Fibroblast of the conjunctiva (primary cell): ENCODE measurements around the gene MOV10L1.

ENCODE experiments used
- DNase-seq: peaks from one replicate; pipeline ENCODE4 v3.0.0-alpha.2; 2010; ENCODE audit warnings: low read depth

Gene MOV10L1

DNA sequence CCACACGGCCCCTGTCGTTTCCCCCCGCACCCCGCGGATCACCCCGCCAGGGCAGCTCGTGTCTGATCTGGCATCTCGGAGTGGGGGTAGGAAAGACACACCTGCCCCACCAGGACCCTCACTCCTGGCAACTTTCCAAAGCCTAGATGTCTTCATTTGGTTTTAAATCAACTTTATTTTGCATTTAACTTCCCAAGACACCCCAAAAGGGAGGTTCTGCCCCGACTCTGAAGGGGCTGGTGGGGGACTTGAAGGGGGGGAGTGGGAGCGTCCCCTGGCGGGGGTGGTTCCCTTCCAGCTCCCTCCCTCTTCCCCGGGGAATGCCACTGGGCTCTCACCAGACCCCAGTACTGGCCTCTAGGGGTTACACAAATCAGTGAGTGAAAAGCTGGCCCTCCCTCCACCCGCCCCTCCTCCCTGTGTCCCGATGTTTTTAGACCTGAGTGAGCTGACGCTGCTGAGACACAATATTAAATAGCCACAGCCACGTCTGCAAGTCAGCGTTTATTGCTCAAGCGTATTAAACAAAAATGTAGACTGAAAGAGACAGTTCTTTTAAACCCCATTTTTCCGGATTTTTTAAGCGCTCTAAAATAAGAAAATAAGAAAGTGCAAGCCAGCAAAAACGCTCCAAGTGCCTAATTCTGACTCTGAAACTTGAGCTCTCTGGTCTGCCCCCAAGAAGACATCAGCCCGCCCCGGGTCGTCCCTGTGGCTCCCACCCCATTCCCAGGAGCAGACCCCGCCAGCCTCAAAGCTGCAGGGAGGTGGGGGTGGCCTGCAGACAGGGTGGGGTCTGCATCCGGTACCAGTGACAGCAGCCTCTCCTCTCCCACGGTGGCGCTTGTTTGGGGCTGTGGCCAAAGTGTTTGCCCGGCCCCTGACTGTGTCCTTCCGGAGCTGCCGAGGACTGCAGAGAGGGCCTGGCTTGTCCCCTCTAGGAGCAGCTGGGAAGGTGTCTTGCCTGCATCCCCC lies 30.6 kb upstream of the MOV10L1 start:
- DNase-seq = no peak

DNA sequence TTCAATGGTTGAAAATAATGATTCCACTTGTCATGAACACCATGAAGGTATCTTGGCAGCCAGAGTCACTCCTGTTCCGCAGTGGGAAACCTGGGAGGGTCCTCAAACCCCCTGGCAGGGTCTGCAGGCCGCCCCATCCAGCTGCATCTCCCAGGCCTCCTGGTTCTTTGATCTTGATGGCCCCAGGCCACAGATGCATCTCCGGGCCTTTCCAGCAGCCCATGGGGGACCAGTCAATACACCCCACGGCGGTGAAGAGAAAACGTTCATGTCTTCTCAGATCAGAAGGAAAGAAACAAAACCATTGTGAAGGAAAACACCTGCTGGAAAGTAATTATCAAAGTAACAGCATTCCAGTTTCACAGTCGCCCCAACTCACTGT lies 29.9 kb upstream of the MOV10L1 start:
- no peak for DNase-seq

DNA sequence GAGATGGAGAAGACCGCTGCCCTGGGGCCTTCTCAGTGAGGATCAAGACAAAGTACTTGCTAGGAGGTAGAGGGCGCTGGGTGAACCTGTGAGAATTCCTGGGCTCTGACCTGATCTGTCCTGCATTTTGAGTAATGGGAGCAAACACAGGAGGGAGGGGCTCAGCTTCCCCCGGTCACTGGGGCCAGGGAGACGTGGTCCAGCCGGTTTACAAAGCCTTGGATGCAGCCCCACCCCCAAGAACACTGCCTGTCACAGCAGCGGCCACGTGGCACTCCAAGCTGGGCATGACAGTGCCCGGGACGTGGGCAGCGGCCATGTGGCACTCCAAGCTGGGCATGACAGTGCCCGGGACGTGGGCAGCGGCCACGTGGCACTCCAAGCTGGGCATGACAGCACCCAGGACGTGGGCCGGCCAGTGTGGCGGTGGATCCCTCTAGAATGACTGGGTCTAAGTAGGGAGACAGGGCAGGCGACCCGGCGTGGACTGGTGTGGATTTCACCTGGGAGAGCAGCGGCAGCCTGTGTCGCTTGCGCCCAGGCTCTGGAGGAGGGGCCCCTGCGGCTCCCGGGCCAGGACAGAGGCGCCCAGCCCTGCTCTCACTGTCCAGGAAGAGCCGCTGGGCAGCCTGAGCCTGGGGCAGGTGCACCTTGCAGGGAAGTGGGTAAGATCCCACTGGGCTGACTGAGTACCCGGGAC lies 29.2 kb upstream of the MOV10L1 start:
- DNase-seq = no peak

DNA sequence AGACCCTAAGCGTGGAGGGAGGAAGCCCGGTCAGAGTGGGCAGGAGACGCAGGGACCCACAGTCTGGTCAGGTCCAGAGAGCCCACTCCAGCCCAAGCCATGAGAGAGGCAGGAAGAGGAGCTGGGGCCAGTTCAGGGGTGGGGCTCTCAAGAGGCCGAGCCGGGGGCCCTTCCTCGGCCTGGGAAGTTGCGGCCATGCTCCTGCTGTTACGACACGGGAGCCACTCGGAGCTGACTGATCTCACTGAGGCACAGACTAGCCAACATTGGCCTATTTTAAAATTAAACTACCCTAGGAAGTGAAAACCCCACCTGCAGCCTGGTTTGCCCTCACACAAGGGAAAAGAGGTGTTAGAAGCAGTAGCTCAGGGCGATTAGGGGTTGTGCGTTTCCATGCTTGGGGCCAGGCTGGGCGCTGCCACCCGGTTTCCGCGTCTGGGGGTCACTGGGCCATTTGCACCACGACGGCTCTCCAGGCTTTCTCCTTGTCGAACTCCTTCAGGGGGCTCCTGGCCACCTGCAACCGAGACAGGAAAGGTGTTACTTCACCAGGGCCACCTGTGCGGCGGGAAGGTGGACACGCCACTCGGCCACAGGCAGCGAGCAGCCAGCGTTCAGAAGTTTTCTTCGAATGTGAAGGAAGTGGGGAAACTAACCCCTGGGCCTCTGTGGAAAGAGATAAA lies 28.5 kb upstream of the MOV10L1 start:
- DNase-seq = no peak

DNA sequence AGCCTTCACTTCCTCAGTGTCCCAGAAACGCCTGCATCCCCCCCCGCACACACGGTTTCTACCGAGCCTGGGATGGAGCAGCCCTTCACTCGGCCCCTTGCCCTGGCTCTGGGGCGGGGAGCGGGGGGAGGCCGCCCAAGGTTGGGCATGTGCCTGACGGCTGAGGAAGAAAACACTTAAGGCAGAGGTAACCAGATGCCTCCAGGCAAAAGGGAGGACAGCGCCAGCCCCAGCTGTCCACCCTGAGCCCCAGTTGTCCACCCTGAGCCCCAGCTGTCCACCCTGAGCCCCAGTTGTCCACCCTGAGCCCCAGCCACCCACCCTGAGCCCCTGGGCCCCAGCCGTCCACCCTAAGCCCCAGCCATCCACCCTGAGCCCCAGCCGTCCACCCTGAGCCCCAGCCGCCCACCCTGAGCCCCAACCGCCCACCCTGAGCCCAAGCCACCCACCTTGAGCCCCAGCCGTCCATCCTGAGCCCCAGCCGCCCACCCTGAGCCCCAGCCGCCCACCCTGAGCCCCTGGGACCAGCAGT lies 27.9 kb upstream of the MOV10L1 start:
- DNase-seq = no peak

DNA sequence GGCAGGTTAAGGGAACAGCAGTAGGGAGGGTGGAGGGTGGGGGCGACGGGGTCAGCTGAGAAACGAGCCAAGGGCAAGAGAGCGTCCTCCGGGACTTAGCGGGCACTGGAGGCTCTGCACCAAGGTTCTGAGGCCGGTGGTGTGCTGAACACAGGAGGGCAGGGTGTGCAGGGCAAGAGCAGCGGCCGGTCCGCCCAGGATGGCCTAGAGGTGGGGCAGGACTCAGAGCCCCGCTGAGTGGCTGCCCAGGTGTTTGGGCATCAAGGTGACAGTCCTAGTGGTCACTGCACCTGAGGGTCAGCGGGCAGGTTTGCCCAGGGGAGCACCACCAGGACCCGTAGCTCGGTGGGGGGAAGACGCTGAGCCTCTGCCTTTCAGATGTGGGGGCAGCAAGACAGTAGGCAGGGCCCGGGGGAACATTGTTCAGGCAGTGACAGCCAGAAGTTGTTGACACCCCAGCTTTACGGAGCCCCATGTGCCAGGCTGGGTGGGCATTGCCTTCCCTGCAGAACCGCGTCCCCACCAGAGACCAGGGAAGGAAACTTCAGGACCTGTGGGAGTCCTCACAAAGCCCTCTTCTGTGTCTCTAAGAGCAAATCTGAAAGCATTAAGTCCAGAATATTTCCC lies 27.2 kb upstream of the MOV10L1 start:
- no peak for DNase-seq

DNA sequence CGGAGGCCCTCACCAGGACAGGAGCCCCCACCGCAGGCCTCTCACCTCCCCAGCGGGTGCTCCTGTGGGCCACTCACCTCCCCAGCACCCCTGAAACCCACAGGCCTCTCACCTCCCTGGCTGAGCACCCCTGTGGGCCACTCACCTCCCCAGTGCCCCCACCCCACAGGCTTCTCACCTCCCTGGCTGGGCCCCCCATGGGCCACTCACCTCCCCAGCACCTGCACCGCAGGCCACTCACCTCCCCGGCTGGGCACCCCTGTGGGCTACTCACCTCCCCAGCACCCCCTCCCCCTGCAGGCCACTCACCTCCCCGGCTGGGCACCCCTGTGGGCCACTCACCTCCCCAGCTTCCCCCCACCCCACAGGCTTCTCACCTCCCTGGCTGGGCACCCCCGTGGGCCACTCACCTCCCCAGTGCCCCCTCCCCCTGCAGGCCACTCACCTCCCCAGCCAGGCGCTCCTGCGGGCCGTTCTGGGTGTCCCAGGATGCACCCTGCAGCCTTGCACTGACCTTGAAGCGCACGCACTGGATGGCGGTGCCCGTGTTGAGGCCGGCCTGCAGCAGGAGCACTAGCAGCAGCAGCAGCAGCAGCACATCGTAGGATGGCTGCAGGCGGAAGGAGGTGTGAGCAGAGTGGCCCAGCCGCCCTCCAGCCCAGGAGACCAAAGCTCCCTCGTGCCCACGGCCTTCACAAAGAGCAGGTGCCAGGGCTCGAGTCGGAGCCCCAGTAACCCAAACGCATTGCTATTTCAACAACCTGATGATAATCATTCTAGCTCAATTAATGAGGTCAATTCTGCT lies 26.0 kb upstream of the MOV10L1 start:
- no peak for DNase-seq

DNA sequence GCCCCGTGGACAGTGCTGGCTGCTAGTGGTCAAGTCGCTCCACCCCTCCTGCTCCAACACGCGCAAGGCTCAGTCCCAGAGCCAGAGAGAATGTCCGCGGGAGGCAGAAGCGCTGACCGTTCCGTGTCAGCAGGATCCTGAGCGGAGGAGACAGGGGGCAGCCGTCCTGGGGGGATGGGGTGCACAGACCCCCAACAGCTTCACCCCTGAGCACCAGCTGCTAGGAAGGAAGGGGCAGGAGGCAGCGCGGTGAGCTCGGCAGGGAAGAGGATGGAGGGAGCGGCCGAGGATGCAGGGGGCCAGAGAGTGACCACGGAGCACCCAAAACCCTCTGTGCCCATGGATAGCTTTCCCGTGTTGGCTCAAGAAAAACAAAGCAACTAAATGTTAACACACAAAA lies 25.4 kb upstream of the MOV10L1 start:
- no peak for DNase-seq

DNA sequence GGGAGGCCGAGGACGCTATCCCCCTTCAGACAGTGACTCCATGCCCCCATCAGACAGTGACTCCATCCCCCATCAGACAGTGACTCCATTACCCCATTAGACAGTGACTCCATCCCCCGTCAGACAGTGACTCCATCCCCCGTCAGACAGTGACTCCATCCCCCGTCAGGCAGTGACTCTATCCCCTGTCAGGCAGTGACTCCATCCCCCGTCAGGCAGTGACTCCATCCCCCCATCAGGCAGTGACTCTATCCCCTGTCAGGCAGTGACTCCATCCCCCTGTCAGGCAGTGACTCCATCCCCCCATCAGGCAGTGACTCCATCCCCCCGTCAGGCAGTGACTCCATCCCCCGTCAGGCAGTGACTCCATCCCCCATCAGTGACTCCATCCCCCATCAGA lies 22.6 kb upstream of the MOV10L1 start:
- DNase-seq = no peak

DNA sequence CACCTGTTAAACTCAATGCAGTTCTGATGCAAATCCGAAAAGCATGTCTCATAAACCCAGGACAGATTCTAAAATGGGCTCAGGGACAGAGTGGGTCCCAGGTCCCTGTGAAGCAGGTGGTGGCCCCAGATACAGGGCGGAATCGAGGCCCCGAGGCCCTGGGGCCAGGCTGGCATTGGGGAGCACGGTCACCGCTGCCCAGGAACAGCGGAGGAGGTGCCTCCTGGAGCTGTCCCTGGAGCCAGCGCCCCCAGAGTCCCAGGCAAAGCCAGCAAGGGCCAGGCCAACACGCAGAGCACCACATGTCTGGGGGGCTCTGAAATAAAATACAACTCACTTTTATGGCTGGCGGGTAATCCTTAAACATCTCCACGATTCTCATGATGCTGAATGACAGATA lies 21.7 kb upstream of the MOV10L1 start:
- DNase-seq = no peak

DNA sequence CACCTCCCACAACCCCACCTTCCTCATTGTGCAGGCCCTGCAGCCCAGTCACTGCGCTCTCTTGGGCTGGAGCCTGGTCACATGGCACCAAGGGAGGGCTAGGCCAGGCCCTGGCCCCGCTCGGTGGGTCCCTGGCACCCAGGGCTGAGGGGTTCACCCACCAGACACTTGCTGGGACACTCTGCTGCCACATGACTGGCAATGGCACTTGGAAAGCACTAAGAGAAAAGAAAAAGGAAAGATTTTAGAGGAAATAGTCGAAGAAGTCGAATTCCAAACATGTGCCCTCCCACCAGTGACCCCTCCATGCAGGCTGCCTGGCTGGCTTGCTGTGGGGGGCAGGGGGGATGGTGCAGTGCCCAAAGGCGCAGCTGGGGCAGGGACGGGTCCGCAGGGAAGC lies 19.4 kb upstream of the MOV10L1 start:
- DNase-seq = no peak

DNA sequence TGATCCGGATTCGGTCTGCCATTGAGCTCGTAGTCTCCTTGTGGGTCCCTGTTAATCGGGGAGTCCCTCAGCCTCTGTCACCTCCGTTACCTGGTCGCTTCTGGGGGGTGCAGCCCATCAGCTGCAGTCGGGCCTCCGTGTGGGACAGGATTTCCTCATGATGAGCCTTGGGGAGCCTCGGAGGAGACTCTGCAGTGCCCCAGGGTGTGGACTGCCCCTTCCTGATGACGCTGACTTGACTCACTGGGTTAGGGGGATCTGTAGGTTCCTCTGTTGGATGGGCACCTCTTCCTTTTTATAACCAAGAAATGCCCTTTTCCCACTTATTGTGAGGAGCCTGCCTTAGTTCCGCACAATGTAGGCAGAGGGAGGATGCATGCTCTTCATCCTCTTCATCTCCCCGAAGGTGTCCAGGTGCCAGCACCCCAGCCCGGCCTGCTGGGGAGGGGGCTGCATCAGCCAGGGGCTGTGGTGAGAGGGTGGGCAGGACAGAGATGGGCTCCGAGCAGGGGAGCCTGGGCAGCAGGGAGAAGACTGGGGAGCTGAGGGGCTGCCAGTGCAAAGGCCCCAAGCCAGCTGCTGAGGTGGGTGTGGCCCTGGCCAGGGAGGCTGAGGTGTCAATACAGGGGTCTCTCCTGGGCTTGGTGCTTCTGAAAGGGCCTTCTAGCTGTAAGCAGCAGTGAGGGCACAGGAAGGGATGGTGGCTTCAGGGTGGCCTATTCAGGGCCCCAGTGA lies 18.2 kb upstream of the MOV10L1 start:
- DNase-seq = no peak

DNA sequence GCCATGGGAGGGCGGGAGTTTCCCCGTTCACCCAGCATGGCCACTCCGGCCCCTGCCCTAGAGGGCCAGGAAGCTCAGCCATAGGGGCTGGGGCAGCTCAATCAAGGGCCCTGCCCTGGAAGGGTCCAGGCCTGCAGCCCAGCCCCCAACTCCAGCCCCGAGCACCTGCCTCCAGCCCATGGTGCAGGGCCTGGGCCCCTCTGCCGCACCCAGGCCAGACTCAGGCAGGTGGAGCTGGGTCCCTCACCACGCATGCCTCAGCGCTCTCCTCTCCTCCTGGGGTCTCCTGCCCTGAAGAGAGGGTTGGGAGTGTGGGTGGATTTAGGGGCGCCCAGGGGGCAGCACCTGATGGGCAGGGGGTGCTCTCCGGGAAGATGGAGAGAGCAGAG lies 17.6 kb upstream of the MOV10L1 start:
- DNase-seq = no peak

DNA sequence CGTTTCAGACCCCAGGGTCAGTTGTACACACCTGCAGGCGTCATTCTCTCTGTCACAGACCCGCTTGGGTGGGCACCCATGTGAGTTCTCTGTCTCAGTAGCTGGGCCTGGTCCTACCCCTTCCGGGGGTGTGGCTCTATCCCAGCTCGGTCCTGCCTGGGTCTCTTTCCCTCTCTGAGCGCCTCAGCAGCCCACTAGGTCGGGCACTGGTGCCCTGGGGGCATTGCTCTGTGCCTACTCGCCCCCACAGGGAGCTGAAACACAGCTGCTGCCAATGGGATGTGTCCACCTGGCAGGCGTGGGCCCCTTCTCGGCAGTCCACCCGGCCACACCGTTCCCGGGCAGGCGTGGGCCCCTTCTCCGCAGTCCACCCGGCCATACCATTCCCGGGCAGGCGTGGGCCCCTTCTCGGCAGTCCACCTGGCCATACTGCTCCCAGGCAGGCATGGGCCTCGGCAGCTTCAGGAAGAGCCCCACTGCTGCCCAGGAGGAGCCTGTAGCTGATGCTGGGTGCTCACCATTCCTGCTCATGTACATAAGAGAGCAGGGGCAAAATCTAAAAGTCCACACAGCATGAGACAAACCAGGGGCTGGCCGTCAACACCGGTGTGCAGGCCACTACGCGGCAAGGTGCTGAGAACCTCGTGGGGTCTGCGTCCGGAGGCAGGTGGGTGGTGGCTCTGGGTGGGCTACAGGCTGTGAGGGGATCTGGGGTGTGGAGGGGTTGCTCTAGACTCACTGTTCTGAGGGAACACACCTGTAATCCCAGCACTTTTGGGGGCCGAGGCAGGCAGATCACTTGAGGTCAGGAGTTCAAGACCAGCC lies 16.9 kb upstream of the MOV10L1 start:
- no peak for DNase-seq

DNA sequence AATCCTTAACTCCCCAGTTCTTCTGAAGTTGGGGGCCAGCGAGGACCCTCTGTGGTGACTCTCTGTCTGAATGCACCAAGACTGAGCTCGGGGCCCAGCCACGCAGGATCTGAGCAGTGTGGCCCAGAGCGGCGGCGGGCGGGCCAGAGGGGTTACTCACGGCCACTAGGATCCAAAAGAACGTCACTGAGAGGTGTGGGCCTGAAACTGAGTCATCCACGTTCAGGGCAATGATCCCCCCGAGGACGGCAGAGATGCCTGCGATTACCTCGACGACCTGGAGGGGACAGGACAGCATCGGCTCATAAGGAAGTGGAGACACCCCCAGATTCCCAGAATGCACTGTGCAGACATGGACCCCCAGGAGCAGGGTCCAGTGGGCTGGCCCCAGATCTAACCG lies 15.8 kb upstream of the MOV10L1 start:
- no peak for DNase-seq

DNA sequence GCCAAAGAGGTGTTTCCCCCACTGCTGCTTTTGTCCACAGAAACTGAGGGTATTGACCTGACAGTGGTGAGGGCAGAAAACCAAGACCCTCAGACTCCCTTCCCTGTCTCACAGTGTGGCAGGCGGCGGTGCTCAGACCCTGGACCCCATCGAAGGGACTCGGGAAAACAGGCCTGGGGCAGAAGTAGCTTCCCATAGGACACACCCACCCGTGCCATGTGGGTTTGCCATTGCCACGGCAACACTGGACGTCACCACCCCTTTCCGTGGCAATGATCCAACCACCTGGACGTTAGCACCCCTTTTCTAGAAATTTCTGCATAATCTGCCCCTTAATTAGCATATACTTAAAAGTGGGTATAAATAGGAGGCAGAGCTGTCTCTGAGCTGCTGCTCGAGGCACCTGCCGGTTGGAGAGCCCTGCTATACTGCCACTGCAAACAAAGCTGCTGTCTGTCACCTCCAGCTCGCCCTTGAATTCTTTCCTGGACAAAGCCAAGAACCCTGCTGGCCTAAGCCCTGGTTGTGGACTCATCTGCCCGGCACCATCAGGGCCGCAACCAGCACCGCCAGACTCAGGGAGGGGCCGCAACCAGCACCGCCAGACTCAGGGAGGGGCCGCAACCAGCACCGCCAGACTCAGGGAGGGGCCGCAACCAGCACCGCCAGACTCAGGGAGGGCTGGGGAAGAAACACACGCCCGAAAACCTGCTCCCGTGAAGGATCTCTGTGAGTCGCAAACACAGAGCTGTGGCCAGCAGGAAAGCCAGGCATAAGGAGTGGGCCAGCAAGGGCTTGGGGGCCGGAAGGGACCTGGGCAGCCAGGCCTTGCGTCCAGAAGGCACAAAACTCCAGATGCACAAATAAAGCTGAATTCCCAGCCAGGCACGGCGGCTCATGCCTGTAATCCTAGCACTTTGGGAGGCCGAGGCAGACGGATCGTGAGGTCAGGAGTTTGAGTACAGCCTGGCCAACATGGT lies 15.0 kb upstream of the MOV10L1 start:
- no peak for DNase-seq

DNA sequence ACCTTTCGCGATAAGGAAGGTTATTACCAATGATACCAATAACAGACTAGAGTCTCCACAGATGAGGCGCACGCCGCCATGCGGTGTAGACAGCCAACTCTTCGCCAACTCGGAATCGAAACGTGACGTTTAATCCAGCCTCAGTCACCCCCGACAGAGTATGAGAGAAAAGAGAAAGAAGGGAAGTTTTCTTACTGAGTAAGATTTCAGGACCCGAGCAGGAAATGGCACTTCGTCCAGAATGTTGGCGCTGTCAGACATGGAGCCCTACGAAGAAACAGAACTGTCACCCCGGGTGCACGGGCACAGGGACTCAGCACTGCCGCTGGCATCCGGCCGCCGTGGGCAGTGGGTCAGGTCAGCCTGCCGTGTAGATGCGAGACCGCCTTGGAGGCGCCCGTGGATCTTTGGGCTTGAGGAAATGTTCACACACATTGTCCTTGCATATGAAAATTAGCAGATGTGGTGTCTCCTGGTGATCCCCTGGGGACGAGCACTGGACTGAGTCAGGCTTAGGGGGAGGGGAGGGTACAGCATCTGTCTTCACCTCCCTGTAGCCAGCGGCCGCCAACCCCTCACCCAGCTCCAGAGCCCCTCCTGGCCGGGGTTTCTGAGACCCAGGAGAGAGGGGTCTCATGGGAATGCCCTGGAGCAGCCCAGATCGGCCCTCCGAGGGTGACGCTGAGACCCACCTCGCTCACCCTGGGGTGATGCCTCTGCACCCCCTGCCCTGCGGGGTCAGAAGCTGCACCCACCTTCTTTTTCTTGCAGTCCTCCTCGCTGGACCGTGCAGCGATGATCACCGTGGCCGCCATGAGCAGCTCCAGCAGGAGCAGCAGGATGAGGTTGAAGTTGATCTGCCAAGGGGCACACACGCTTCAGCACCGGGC lies 12.9 kb upstream of the MOV10L1 start:
- no peak for DNase-seq
